ENCODE measurements around the gene CITED4. TPM values are rescaled to one million over a fixed set of nuclear protein-coding genes. Genes with fewer than 3 reads are reported as not detected.

The CITED4 gene
- total and polyA plus RNA-seq, 8 donors, result 2.4 to 6.9 (median 3.5) TPM

DNA sequence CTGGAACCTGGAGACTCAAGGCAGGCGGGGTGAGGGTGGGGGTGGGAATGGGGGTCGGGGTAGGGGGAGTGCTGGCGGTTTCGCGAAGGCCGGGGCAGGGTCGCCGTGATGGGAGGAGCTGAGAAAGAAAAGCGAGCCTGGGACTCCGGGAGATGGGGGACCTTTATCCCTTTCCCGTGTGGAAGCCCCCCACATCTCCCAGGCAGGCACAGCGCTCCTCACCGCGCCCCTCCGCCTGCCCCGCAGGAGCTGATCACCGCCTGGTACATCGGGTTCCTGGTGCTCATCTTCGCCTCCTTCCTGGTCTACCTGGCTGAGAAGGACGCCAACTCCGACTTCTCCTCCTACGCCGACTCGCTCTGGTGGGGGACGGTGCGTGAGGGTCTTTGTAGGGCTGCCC, 43.1 kb downstream of the CITED4 start:
- TF ChIP-seq, protein P1, sequence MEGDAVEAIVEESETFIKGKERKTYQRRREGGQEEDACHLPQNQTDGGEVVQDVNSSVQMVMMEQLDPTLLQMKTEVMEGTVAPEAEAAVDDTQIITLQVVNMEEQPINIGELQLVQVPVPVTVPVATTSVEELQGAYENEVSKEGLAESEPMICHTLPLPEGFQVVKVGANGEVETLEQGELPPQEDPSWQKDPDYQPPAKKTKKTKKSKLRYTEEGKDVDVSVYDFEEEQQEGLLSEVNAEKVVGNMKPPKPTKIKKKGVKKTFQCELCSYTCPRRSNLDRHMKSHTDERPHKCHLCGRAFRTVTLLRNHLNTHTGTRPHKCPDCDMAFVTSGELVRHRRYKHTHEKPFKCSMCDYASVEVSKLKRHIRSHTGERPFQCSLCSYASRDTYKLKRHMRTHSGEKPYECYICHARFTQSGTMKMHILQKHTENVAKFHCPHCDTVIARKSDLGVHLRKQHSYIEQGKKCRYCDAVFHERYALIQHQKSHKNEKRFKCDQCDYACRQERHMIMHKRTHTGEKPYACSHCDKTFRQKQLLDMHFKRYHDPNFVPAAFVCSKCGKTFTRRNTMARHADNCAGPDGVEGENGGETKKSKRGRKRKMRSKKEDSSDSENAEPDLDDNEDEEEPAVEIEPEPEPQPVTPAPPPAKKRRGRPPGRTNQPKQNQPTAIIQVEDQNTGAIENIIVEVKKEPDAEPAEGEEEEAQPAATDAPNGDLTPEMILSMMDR (IDR thresholded peaks at IDR 0.05), result no peak
- DNase-seq (peak in 1 of 4 donors; percentile 61), ATAC-seq (no peak)
- intact Hi-C loops (cut with DNase I), result no loop called here
- Histone ChIP-seq H3K36me3 (no peaks in the 10 kb centered on the region), H3K27me3 (peaks cover 0 to 29% of the 10 kb centered on the region in 2 donors), H3K9me3 (no peaks in the 10 kb centered on the region), H3K4me3 (no peak overlapping the region), H3K4me1 (peaks cover 0 to 5% of the 10 kb centered on the region in 2 donors), H3K27ac (no peak overlapping the region)

DNA sequence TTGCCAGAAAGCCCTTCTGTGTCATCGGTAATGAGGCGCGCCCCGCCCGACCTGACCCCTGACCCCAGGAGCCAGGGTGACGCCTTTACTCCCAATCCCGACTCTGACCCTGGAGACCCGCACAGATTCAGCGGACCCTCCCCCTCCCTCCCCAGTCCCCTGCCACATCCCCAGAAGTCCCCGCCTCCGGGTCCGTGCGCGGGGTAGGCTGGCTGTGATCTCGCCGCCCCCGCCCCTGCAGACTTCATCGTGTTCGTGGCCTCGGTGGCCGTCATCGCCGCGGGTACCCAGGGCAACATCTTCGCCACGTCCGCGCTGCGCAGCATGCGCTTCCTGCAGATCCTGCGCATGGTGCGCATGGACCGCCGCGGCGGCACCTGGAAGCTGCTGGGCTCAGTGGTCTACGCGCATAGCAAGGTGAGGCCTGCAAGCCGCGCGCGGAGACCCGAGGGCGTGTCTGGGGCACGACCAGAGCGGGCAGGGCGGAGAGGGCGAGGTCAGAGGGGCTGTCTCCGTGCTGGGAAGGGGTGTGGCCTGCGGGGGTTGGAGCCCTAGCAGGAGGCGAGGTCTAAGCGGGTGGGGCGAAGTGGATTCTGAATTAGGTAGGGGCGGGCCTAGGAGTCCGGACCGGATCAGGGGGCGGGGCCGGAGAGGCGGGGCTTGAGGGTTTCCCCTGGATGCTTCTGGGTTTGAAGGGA, 43.8 kb downstream of the CITED4 start:
- no peaks in the 10 kb centered on the region for H3K9me3 ChIP-seq
- H3K4me1 ChIP-seq, result peaks cover 0 to 5% of the 10 kb centered on the region in 2 donors
- no peaks in the 10 kb centered on the region for H3K36me3 ChIP-seq
- H3K27me3 ChIP-seq, result peaks cover 0 to 29% of the 10 kb centered on the region in 2 donors
- peak; percentile 94 for ATAC-seq
- H3K27ac ChIP-seq, result no peak overlapping the region
- peak in 2 of 4 donors; percentile 79 to 91 for DNase-seq
- intact Hi-C loops (cut with DNase I), result no loop called here
- TF ChIP-seq, protein P1 (IDR thresholded peaks at IDR 0.05), result no peak
- H3K4me3 ChIP-seq, result peak overlapping the region; percentile 33 to 43

DNA sequence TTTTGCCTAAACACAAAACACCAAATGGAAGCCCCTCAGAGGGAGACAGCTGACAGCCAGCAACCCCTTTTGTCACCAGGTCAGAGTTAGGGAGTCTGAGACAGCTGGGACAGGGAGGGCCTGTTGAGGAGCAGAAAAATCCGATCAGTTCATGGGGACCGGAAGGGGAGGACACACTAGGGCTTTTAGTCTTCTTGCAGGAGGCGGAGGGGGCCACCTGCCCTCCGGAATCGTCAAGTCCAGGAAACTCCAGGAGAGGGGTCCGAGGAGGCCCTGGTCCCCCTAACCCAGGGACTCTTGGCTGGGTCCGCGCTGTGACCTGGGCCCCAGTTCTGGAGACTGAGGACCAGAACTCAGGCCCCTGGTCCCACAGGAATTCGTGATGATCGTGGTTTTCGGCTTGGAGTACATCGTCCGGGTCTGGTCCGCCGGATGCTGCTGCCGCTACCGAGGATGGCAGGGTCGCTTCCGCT, 44.3 kb downstream of the CITED4 start:
- H3K27ac ChIP-seq, result no peak overlapping the region
- no peaks in the 10 kb centered on the region for H3K36me3 ChIP-seq
- no peak for DNase-seq
- H3K27me3 ChIP-seq, result peaks cover 0 to 29% of the 10 kb centered on the region in 2 donors
- H3K9me3 ChIP-seq, result no peaks in the 10 kb centered on the region
- intact Hi-C loops (cut with DNase I), result no loop called here
- peaks cover 0 to 5% of the 10 kb centered on the region in 2 donors for H3K4me1 ChIP-seq
- no peak for ATAC-seq
- H3K4me3 ChIP-seq, result peak overlapping the region; percentile 33 to 43
- TF ChIP-seq, protein P1 (IDR thresholded peaks at IDR 0.05), result no peak

DNA sequence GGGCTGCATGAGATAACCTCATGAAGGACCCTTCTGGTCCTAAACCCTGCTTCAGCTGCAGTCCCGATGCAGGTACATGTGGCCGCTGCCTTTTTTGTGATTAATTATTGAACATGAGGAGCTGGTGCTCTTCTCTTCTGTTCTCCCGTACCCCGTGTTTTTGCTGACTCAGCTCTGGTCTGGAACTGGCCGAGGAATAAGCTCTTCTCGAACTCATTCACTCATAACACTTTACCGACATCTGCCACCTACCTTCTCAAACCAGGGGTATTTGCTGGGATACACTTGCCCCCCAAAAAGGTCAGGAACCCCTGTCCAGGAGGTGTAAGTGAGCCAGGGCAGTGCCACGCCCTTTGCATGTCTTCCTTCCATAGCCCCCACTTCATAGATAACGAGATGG, 46.7 kb downstream of the CITED4 start:
- Histone ChIP-seq H3K4me3 (no peak overlapping the region), H3K36me3 (no peaks in the 10 kb centered on the region), H3K27me3 (peaks cover 0 to 29% of the 10 kb centered on the region in 2 donors), H3K27ac (no peak overlapping the region), H3K4me1 (peaks cover 0 to 5% of the 10 kb centered on the region in 2 donors), H3K9me3 (no peaks in the 10 kb centered on the region)
- intact Hi-C loops (cut with DNase I), result no loop called here
- TF ChIP-seq, protein P1 (IDR thresholded peaks at IDR 0.05), result no peak
- no peak for DNase-seq
- ATAC-seq, result no peak

Other genes starting within 250 kb of the CITED4 start
- gene RIMS3, start 196.7 kb downstream of the CITED4 start, total RNA-seq, result 1 to 10 TPM; 4.4 to 5.0 TPM
- gene RIMS3, start 196.7 kb downstream of the CITED4 start, polyA plus RNA-seq (ENCODE audit: insufficient read length in 6 of 6), result 1 to 10 TPM; 1.3 to 2.1 (median 1.7) TPM
- gene NFYC, start 170.7 kb downstream of the CITED4 start, total RNA-seq, result 10 to 100 TPM; 54.6 to 56.0 TPM
- 10 to 100 TPM; 80.9 to 98.1 (median 89.7) TPM for gene NFYC, start 170.7 kb downstream of the CITED4 start, polyA plus RNA-seq (ENCODE audit: insufficient read length in 6 of 6)
- 1 to 10 TPM in 1 of 2 donors, under 1 TPM in 1; 0.92 to 1.2 TPM for gene KCNQ4, start 78.6 kb downstream of the CITED4 start, total RNA-seq
- 1 to 10 TPM; 1.0 to 1.7 (median 1.5) TPM for gene KCNQ4, start 78.6 kb downstream of the CITED4 start, polyA plus RNA-seq (ENCODE audit: insufficient read length in 6 of 6)
- 10 to 100 TPM; 20.7 to 39.5 TPM for gene CTPS1, start 117.3 kb upstream of the CITED4 start, total RNA-seq
- gene CTPS1, start 117.3 kb upstream of the CITED4 start, polyA plus RNA-seq (ENCODE audit: insufficient read length in 6 of 6), result 10 to 100 TPM; 19.3 to 29.4 (median 24.1) TPM
- 1 to 10 TPM in 1 of 2 donors, under 1 TPM in 1; 0.79 to 4.9 TPM for gene SLFNL1, start 159.4 kb upstream of the CITED4 start, total RNA-seq
- gene SLFNL1, start 159.4 kb upstream of the CITED4 start, polyA plus RNA-seq (ENCODE audit: insufficient read length in 6 of 6), result 1 to 10 TPM in 3 of 6 donors, under 1 TPM in 3; 0.87 to 1.6 (median 1.0) TPM

All from left lung (tissue), 10 donors.